ENCODE data around the gene LARGE1.

LARGE1 gene

DNA sequence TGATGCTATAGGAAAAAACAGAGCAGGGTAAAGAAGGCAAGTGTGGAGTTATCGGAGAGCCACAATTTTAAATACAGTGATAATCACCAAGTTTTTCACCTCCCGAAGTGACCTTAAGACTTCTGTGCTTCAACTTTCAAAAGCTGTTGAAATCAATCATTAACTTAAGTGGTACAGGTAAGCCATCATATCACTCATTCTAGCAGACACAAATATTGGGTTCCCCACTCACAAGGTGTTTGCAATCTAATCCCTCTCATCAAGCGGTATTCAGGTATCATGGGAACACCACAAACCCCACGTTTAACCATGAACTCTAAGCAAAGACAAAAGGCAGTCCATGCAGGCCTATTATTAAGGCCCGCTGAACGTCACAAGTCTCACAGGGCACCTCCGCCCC lies 26.8 kb downstream of the LARGE1 start:
- TF ChIP-seq EGR1 (IDR thresholded peaks at IDR 0.05) (no peak), TEAD4 (IDR thresholded peaks at IDR 0.05) (no peak), EP300 (IDR thresholded peaks at IDR 0.05; ENCODE audit: borderline replicate concordance) (no peak), CREB1 (IDR thresholded peaks at IDR 0.05; ENCODE audit: low read depth) (no peak), RAD21 (IDR thresholded peaks at IDR 0.05; ENCODE audit: low read depth) (no peak), TAF1 (IDR thresholded peaks at IDR 0.05; ENCODE audit: low read depth) (no peak), TCF12 (IDR thresholded peaks at IDR 0.05; ENCODE audit: low read depth) (no peak), YY1 (IDR thresholded peaks at IDR 0.05; ENCODE audit: low read depth) (no peak), FOXM1 (IDR thresholded peaks at IDR 0.05; ENCODE audit: borderline replicate concordance, low read depth) (no peak), NFIC (IDR thresholded peaks at IDR 0.05) (no peak), CEBPB (IDR thresholded peaks at IDR 0.05) (no peak), ZBTB7A (IDR thresholded peaks at IDR 0.05; ENCODE audit: low read depth) (no peak)
- TF ChIP-seq, protein P1, sequence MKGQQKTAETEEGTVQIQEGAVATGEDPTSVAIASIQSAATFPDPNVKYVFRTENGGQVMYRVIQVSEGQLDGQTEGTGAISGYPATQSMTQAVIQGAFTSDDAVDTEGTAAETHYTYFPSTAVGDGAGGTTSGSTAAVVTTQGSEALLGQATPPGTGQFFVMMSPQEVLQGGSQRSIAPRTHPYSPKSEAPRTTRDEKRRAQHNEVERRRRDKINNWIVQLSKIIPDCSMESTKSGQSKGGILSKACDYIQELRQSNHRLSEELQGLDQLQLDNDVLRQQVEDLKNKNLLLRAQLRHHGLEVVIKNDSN (IDR thresholded peaks at IDR 0.05) = no peak
- TF ChIP-seq, protein P2, sequence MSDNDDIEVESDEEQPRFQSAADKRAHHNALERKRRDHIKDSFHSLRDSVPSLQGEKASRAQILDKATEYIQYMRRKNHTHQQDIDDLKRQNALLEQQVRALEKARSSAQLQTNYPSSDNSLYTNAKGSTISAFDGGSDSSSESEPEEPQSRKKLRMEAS (IDR thresholded peaks at IDR 0.05) = no peak
- TF ChIP-seq, protein P3, sequence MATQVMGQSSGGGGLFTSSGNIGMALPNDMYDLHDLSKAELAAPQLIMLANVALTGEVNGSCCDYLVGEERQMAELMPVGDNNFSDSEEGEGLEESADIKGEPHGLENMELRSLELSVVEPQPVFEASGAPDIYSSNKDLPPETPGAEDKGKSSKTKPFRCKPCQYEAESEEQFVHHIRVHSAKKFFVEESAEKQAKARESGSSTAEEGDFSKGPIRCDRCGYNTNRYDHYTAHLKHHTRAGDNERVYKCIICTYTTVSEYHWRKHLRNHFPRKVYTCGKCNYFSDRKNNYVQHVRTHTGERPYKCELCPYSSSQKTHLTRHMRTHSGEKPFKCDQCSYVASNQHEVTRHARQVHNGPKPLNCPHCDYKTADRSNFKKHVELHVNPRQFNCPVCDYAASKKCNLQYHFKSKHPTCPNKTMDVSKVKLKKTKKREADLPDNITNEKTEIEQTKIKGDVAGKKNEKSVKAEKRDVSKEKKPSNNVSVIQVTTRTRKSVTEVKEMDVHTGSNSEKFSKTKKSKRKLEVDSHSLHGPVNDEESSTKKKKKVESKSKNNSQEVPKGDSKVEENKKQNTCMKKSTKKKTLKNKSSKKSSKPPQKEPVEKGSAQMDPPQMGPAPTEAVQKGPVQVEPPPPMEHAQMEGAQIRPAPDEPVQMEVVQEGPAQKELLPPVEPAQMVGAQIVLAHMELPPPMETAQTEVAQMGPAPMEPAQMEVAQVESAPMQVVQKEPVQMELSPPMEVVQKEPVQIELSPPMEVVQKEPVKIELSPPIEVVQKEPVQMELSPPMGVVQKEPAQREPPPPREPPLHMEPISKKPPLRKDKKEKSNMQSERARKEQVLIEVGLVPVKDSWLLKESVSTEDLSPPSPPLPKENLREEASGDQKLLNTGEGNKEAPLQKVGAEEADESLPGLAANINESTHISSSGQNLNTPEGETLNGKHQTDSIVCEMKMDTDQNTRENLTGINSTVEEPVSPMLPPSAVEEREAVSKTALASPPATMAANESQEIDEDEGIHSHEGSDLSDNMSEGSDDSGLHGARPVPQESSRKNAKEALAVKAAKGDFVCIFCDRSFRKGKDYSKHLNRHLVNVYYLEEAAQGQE (IDR thresholded peaks at IDR 0.05; ENCODE audit: low read depth) = no peak

DNA sequence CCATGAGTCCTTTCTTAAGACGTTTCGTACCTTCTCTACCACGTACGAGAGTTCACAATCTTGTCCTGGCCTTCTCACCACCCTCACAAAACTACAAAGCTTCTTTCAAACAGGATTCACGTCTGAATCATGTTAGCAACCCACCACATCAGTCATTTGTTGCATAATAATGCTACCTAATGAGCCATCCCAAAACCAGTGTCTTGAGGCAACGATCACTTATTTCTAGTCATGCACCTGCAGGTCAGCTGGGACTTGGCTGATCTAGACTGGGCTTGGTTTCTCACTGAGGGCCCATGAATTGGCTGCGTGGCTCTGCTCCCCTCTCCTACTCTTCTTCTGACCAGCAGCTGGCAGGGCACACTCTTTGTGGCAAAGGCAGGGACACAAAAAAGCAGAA lies 28.3 kb downstream of the LARGE1 start:
- no peak for TF ChIP-seq FOXM1 (IDR thresholded peaks at IDR 0.05; ENCODE audit: borderline replicate concordance, low read depth)
- no peak for TF ChIP-seq CEBPB (IDR thresholded peaks at IDR 0.05)
- TF ChIP-seq ZBTB7A (IDR thresholded peaks at IDR 0.05; ENCODE audit: low read depth) = no peak
- no peak for TF ChIP-seq NFIC (IDR thresholded peaks at IDR 0.05)
- no peak for TF ChIP-seq CREB1 (IDR thresholded peaks at IDR 0.05; ENCODE audit: low read depth)
- TF ChIP-seq TCF12 (IDR thresholded peaks at IDR 0.05; ENCODE audit: low read depth) = no peak
- no peak for TF ChIP-seq TAF1 (IDR thresholded peaks at IDR 0.05; ENCODE audit: low read depth)
- TF ChIP-seq, protein P1 (IDR thresholded peaks at IDR 0.05) = no peak
- TF ChIP-seq RAD21 (IDR thresholded peaks at IDR 0.05; ENCODE audit: low read depth) = no peak
- TF ChIP-seq, protein P2 (IDR thresholded peaks at IDR 0.05) = no peak
- TF ChIP-seq EP300 (IDR thresholded peaks at IDR 0.05; ENCODE audit: borderline replicate concordance) = no peak
- no peak for TF ChIP-seq TEAD4 (IDR thresholded peaks at IDR 0.05)
- TF ChIP-seq EGR1 (IDR thresholded peaks at IDR 0.05) = no peak
- no peak for TF ChIP-seq YY1 (IDR thresholded peaks at IDR 0.05; ENCODE audit: low read depth)
- TF ChIP-seq, protein P3 (IDR thresholded peaks at IDR 0.05; ENCODE audit: low read depth) = no peak

DNA sequence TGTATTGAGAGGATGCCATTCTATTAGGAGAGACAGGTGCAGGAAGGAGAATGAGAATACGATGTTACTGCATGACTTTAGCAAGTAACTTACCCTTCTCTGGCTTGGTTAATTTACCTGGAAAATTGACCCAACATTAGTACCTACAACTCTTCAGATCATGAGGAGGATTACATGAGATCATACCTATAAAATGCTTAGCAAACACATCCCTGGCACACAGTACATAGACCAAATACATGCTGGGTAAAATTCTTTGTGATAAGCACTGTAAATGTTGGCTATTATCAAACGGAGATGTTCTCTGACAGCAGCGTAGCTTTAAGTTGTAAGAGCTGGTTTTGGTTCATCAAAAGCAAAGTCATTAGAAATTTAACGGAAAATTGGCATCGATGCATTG lies 28.8 kb downstream of the LARGE1 start:
- no peak for TF ChIP-seq NFIC (IDR thresholded peaks at IDR 0.05)

DNA sequence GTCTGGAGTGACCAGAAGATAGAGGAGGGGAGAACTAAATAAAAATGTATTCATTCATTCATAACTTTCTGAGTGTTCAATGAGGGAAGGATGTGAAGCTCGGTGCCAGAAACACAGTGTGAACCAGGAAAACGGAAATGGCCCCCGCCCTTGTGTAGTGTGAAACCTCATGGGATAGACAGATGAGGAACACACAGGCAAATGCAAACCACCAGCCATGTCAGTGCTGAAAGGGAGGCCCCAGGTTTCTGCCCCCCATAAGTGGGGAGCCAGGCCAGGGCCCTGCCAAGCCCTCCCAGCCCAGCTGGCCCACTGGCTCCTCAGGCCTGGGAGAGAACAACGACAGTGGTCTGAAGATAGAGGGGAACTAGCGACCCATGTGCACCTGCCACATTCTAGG lies 30.5 kb downstream of the LARGE1 start:
- TF ChIP-seq TCF12 (IDR thresholded peaks at IDR 0.05; ENCODE audit: low read depth) = no peak

DNA sequence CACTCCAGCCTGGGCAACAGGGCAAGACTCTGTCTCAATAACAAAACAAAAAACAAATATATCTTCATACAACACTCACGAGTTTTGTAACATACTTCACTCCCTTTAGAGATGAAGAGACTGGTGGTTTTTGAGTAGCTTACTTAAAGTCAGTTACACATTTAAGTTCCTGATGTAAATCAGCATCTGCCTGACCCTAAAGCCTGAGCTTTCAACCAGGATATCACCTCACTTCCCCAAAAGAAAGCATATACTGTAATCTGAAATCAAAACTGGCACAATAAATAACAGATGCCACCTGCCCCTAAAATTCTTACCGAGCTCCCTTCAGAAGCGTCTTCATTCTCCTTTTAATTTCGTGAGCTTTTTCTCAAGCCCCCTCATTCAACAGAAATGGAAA lies 31.5 kb downstream of the LARGE1 start:
- TF ChIP-seq EP300 (IDR thresholded peaks at IDR 0.05; ENCODE audit: borderline replicate concordance) = no peak
- TF ChIP-seq TEAD4 (IDR thresholded peaks at IDR 0.05) = no peak
- TF ChIP-seq YY1 (IDR thresholded peaks at IDR 0.05; ENCODE audit: low read depth) = no peak
- TF ChIP-seq, protein P1 (IDR thresholded peaks at IDR 0.05) = no peak
- TF ChIP-seq ZBTB7A (IDR thresholded peaks at IDR 0.05; ENCODE audit: low read depth) = no peak
- no peak for TF ChIP-seq CREB1 (IDR thresholded peaks at IDR 0.05; ENCODE audit: low read depth)
- TF ChIP-seq RAD21 (IDR thresholded peaks at IDR 0.05; ENCODE audit: low read depth) = no peak
- no peak for TF ChIP-seq TAF1 (IDR thresholded peaks at IDR 0.05; ENCODE audit: low read depth)
- TF ChIP-seq, protein P2 (IDR thresholded peaks at IDR 0.05) = no peak
- TF ChIP-seq, protein P3 (IDR thresholded peaks at IDR 0.05; ENCODE audit: low read depth) = no peak
- no peak for TF ChIP-seq TCF12 (IDR thresholded peaks at IDR 0.05; ENCODE audit: low read depth)
- no peak for TF ChIP-seq CEBPB (IDR thresholded peaks at IDR 0.05)
- TF ChIP-seq NFIC (IDR thresholded peaks at IDR 0.05) = no peak
